Skeletal muscle tissue (tissue), 4 donors: Measurements from ENCODE around the gene CDKL5. TPM values are rescaled to one million over a fixed set of nuclear protein-coding genes. Genes with fewer than 3 reads are reported as not detected.

Source experiments
- H3K27ac ChIP-seq: one replicate; pipeline ENCODE4 v1.7.0; 2013; ENCODE audit warnings: mild to moderate bottlenecking, low read depth, low read length, inconsistent platforms
- H3K27me3 ChIP-seq, 3 donors: one replicate each; pipeline ENCODE4 v1.7.0; 2013; ENCODE audit warnings: low read length in 3 of 3; ENCODE audit not compliant: control insufficient read depth in 3 of 3, insufficient read depth in 3 of 3
- H3K36me3 ChIP-seq, 3 donors: one replicate each; pipeline ENCODE4 v1.7.0; 2013; ENCODE audit warnings: low read length in 3 of 3; ENCODE audit not compliant: control insufficient read depth in 3 of 3, insufficient read depth in 3 of 3
- H3K4me1 ChIP-seq, 3 donors: one replicate each; pipeline ENCODE4 v1.7.0; 2013; ENCODE audit warnings: low read length in 3 of 3, mild to moderate bottlenecking in 3 of 3; ENCODE audit not compliant: control insufficient read depth in 3 of 3, insufficient read depth in 3 of 3
- H3K4me3 ChIP-seq, 3 donors: one replicate each; pipeline ENCODE4 v1.7.0; 2013; ENCODE audit warnings: low read length in 3 of 3
- H3K9ac ChIP-seq, 3 donors: one replicate each; pipeline ENCODE4 v1.7.0; 2013; ENCODE audit warnings: low read length in 3 of 3, mild to moderate bottlenecking in 3 of 3, moderate library complexity in 2 of 3, low read depth in 1 of 3
- H3K9me3 ChIP-seq, 3 donors: one replicate each; pipeline ENCODE4 v1.7.0; 2013; ENCODE audit warnings: low read length in 3 of 3; ENCODE audit not compliant: control insufficient read depth in 3 of 3
- total RNA-seq: library from RNA; depleted of rRNA; stranded (reverse); fragments of >200 nt; gene quantifications from one replicate; pipeline ENCODE4 v1.2.3, GENCODE V29; 2014
- donor health status: Osteomylitis.

CDKL5 gene
- total RNA-seq, 1 donor from 2014 or later = 4.2 TPM

- H3K4me3 ChIP-seq = no peak overlapping the region
- peaks cover 0 to 3% (median 0%) of the 10 kb centered on the region in 3 donors for H3K4me1 ChIP-seq
- H3K9ac ChIP-seq = no peak overlapping the region
- no peaks in the 10 kb centered on the region for H3K9me3 ChIP-seq
- no peaks in the 10 kb centered on the region for H3K27me3 ChIP-seq
- H3K36me3 ChIP-seq = no peaks in the 10 kb centered on the region
- no peak overlapping the region for H3K27ac ChIP-seq
Measured at GRCh38 chrX:18534949-18535348, 109.5 kb downstream of the CDKL5 start.

- Histone ChIP-seq H3K4me1 (no peaks in the 10 kb centered on the region), H3K36me3 (no peaks in the 10 kb centered on the region), H3K9me3 (no peaks in the 10 kb centered on the region), H3K9ac (no peak overlapping the region), H3K4me3 (no peak overlapping the region), H3K27ac (no peak overlapping the region), H3K27me3 (no peaks in the 10 kb centered on the region)
Measured at GRCh38 chrX:18537068-18537467, 111.7 kb downstream of the CDKL5 start.

GRCh38 chrX:18537524-18537923 is 112.1 kb downstream of the CDKL5 start:
- Histone ChIP-seq H3K9ac (no peak overlapping the region), H3K36me3 (no peaks in the 10 kb centered on the region), H3K9me3 (no peaks in the 10 kb centered on the region), H3K4me1 (no peaks in the 10 kb centered on the region), H3K27ac (no peak overlapping the region), H3K27me3 (no peaks in the 10 kb centered on the region), H3K4me3 (no peak overlapping the region)

- Histone ChIP-seq H3K4me3 (no peak overlapping the region), H3K27me3 (peaks cover 0 to 3% (median 0%) of the 10 kb centered on the region in 3 donors), H3K36me3 (no peaks in the 10 kb centered on the region), H3K27ac (no peak overlapping the region), H3K9me3 (no peaks in the 10 kb centered on the region), H3K9ac (no peak overlapping the region), H3K4me1 (peaks cover 0 to 3% (median 0%) of the 10 kb centered on the region in 3 donors)
Measured at GRCh38 chrX:18542131-18542530, 116.7 kb downstream of the CDKL5 start.

GRCh38 chrX:18542905-18543304 is 117.5 kb downstream of the CDKL5 start:
- Histone ChIP-seq H3K9me3 (no peaks in the 10 kb centered on the region), H3K4me3 (no peak overlapping the region), H3K27ac (no peak overlapping the region), H3K27me3 (peaks cover 0 to 3% (median 0%) of the 10 kb centered on the region in 3 donors), H3K4me1 (peaks cover 0 to 3% (median 0%) of the 10 kb centered on the region in 3 donors), H3K9ac (no peak overlapping the region), H3K36me3 (no peaks in the 10 kb centered on the region)

- peaks cover 0 to 3% (median 0%) of the 10 kb centered on the region in 3 donors for H3K27me3 ChIP-seq
Measured at GRCh38 chrX:18543738-18544137, 118.3 kb downstream of the CDKL5 start.

GRCh38 chrX:18545771-18546170 is 120.4 kb downstream of the CDKL5 start:
- no peaks in the 10 kb centered on the region for H3K36me3 ChIP-seq
- H3K9me3 ChIP-seq = no peaks in the 10 kb centered on the region
- no peak overlapping the region for H3K9ac ChIP-seq
- H3K4me3 ChIP-seq = no peak overlapping the region
- H3K27me3 ChIP-seq = peaks cover 0 to 7% (median 0%) of the 10 kb centered on the region in 3 donors
- peaks cover 0 to 3% (median 0%) of the 10 kb centered on the region in 3 donors for H3K4me1 ChIP-seq
- H3K27ac ChIP-seq = no peak overlapping the region

More at GRCh38 chrX:18543738-18544137, 118.3 kb downstream of the CDKL5 start:
- peaks cover 0 to 3% (median 0%) of the 10 kb centered on the region in 3 donors for H3K4me1 ChIP-seq
- H3K27ac ChIP-seq = no peak overlapping the region
- no peak overlapping the region for H3K4me3 ChIP-seq
- no peak overlapping the region for H3K9ac ChIP-seq
- H3K36me3 ChIP-seq = no peaks in the 10 kb centered on the region
- H3K9me3 ChIP-seq = no peaks in the 10 kb centered on the region

- Histone ChIP-seq H3K9me3 (no peaks in the 10 kb centered on the region), H3K4me1 (no peaks in the 10 kb centered on the region), H3K9ac (no peak overlapping the region), H3K27me3 (peaks cover 0 to 4% (median 0%) of the 10 kb centered on the region in 3 donors), H3K4me3 (no peak overlapping the region), H3K27ac (no peak overlapping the region), H3K36me3 (no peaks in the 10 kb centered on the region)
Measured at GRCh38 chrX:18548996-18549395, 123.6 kb downstream of the CDKL5 start.

GRCh38 chrX:18549643-18550042 is 124.2 kb downstream of the CDKL5 start:
- Histone ChIP-seq H3K9me3 (no peaks in the 10 kb centered on the region), H3K4me3 (no peak overlapping the region), H3K9ac (no peak overlapping the region), H3K27ac (no peak overlapping the region), H3K36me3 (no peaks in the 10 kb centered on the region), H3K27me3 (peaks cover 0 to 4% (median 0%) of the 10 kb centered on the region in 3 donors), H3K4me1 (no peaks in the 10 kb centered on the region)

GRCh38 chrX:18557879-18558278 is 132.5 kb downstream of the CDKL5 start:
- Histone ChIP-seq H3K4me3 (no peak overlapping the region), H3K9me3 (no peaks in the 10 kb centered on the region), H3K27ac (no peak overlapping the region), H3K4me1 (no peaks in the 10 kb centered on the region), H3K36me3 (no peaks in the 10 kb centered on the region), H3K27me3 (no peaks in the 10 kb centered on the region), H3K9ac (no peak overlapping the region)
